NT2/D1 (cell line): ENCODE measurements around the gene RPL10.
A peak's percentile ranks its signal among the peaks of the same experiment; 100 is the strongest.

ENCODE experiments used
- DNase-seq: peaks from one replicate; pipeline ENCODE4 v3.0.0-alpha.2; 2011; ENCODE audit warnings: low read depth, low spot score
- H3K27me3 ChIP-seq: 2 replicates; pipeline ENCODE4 v1.6.0; 2011; ENCODE audit warnings: mild to moderate bottlenecking; ENCODE audit not compliant: insufficient read length, insufficient read depth
- H3K36me3 ChIP-seq: 2 replicates; pipeline ENCODE4 v1.6.1; 2011; ENCODE audit warnings: mild to moderate bottlenecking, low read length, mixed read lengths; ENCODE audit not compliant: insufficient read depth, insufficient read length
- H3K4me1 ChIP-seq: 2 replicates; pipeline ENCODE4 v1.5.1; 2011; ENCODE audit not compliant: insufficient read depth, insufficient read length
- H3K4me3 ChIP-seq: 2 replicates; pipeline ENCODE4 v1.5.1; 2011; ENCODE audit warnings: low read depth; ENCODE audit not compliant: insufficient read length
- H3K9ac ChIP-seq: 2 replicates; pipeline ENCODE4 v1.6.0; 2011; ENCODE audit warnings: low read depth; ENCODE audit not compliant: insufficient read length
- H3K9me3 ChIP-seq: 2 replicates; pipeline ENCODE4 v1.5.1; 2011; ENCODE audit warnings: mild to moderate bottlenecking, low read length; ENCODE audit not compliant: insufficient read depth
- SUZ12 ChIP-seq: IDR thresholded peaks from 2 replicates; pipeline ENCODE4 v1.6.1; 2011; ENCODE audit not compliant: insufficient read length, insufficient read depth; ENCODE audit errors: extremely low read depth
- YY1 ChIP-seq: IDR thresholded peaks from 2 replicates; pipeline ENCODE4 v1.6.1; 2011; ENCODE audit not compliant: insufficient read length, insufficient read depth
- ZNF274 ChIP-seq: IDR thresholded peaks from 2 replicates; pipeline ENCODE4 v1.6.1; 2011; ENCODE audit warnings: mild to moderate bottlenecking, low read depth, low read length

Gene RPL10

DNA sequence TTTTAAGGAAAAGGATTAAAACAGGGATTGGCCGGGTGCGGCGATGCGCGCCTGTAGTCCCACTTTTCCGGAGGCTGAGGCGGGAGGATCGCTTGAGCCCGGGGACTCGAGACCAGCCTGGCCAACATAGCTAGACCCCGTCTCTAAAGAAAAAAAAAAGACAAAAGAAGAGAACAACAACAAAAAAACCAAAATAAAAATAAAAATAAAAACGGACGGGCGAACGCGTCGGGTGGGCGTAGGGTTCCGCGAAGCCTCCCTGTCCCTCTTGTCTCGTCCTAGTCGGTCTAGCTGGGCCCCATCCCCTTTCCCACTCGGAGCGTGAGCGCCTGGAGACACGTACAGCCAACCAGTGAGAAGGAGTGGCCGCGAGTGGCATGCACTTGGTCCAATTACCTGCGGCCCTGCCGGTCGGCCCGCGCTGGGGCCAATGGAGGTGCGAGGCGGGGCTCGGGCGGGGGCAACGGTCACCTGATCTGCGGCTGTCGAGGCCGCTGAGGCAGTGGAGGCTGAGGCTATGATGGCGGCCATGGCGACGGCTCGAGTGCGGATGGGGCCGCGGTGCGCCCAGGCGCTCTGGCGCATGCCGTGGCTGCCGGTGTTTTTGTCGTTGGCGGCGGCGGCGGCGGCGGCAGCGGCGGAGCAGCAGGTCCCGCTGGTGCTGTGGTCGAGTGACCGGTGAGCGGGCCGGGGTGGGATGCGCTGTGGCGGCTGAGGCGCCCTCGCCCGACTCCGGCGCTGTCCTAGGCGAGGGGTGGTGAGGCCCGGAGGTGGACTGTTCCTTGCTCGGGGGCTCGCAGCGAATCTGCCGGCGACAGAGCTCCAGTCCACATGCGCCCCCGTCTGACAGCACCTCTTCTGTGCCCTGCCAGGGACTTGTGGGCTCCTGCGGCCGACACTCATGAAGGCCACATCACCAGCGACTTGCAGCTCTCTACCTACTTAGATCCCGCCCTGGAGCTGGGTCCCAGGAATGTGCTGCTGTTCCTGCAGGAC lies 30.3 kb downstream of the RPL10 start, which contains the start of gene ATP6AP1:
TSS of gene ATP6AP1 (plus strand) at position 502 of the 996 bp plus-strand sequence. CDS start at position 518, 16 bp downstream.
- TF ChIP-seq SUZ12 (no peak), YY1 (no peak), ZNF274 (no peak)
- Histone ChIP-seq H3K9ac (peak within 1 kb of the TSS; percentile 70), H3K4me3 (peak within 1 kb of the TSS; percentile 64), H3K36me3 (peaks cover 10% of the 10 kb centered on the region), H3K9me3 (no peaks in the 10 kb centered on the region), H3K27me3 (no peaks in the 10 kb centered on the region), H3K4me1 (peaks cover 3% of the 10 kb centered on the region)
- DNase-seq: peak; percentile 67

DNA sequence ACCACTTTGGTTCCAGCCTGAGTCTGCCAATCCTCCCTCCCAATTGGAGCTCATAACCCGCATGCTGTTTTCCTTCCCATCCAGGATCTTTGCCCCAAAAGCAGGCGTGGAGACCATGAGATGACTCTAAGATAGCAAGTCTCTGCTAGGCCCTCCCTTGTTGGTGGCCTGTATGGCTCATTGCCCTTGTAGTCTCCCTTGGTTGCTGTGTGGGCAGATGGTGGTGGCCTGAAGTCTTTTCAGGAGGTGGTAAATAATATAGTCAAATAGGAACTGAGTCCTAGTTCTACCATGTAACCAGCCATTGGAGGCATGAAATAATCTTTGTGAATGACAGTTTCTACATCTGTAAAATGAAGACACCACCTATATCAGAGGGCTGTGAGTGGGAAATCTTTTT lies 31.5 kb downstream of the RPL10 start:
- DNase-seq: no peak
- no peaks in the 10 kb centered on the region for H3K27me3 ChIP-seq
- H3K36me3 ChIP-seq: peaks cover 21% of the 10 kb centered on the region
- TF ChIP-seq YY1 (no peak), ZNF274 (no peak), SUZ12 (no peak)
- H3K9ac ChIP-seq: no peak overlapping the region
- H3K4me3 ChIP-seq: no peak overlapping the region
- no peaks in the 10 kb centered on the region for H3K9me3 ChIP-seq
- H3K4me1 ChIP-seq: peaks cover 3% of the 10 kb centered on the region

DNA sequence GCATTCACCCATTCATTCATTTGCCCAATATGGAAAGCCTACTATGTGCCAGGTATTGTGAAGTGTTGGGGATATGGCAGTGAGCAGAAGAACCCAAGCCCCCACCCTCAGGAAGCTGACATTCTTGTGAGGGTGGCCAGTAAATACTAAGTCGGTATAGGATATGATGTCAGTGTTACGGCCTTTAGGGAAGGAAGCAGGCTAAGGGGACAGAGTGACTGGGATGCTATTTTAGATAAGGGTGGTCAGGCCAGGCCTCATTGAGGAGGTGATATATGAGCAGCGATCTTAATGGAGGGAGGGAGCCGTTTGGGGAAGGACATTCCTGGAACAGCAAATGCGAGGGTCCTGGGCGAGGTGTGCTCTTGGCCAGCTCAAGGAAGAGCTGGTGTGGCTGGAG lies 32.3 kb downstream of the RPL10 start:
- DNase-seq: no peak
- Histone ChIP-seq H3K36me3 (peaks cover 28% of the 10 kb centered on the region), H3K9ac (no peak overlapping the region), H3K4me3 (no peak overlapping the region), H3K27me3 (no peaks in the 10 kb centered on the region), H3K4me1 (peaks cover 3% of the 10 kb centered on the region), H3K9me3 (no peaks in the 10 kb centered on the region)
- no peak for TF ChIP-seq ZNF274
- TF ChIP-seq YY1: no peak
- no peak for TF ChIP-seq SUZ12

DNA sequence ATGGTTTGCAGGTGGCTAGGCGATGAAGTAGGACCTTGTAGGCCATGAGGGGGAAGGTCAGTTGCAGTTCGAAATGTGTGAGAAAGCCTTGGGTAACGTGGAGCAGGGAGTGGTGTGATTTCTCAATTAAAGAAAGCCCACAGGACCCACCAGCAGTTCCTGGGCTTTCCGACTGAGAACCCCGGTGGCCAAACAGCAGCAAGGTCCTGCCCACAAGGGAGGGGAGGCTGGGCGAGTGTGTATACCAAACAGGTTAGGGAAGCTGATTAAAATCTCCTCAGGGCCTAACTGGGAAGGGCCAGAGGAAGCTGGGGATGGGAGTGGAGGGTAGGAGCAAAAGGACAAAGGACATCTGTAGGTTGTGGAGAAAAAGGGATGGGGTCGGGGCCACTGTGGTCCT lies 32.7 kb downstream of the RPL10 start:
- DNase-seq: no peak
- no peaks in the 10 kb centered on the region for H3K27me3 ChIP-seq
- H3K4me3 ChIP-seq: no peak overlapping the region
- no peaks in the 10 kb centered on the region for H3K9me3 ChIP-seq
- peaks cover 32% of the 10 kb centered on the region for H3K36me3 ChIP-seq
- TF ChIP-seq YY1 (no peak), SUZ12 (no peak), ZNF274 (no peak)
- H3K9ac ChIP-seq: no peak overlapping the region
- peaks cover 3% of the 10 kb centered on the region for H3K4me1 ChIP-seq

DNA sequence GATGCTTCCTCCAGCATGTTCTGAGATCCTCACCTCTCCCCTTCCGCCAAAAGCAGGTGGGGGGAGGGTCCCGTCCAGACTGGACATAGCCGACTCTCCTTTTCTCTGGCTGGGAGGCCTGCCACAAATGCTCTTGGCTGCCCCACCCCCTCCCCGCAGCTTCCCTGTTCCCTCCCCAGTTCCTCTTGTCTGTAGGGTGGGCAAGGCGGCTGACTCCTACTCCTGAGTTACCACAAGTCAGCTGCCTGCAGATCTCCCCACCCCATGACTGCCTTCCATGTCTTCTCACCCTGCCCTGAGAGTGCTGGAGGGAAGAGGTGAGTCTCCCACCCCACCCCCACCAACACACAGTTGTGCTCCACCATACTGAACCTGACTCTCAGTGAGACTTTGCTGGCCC lies 33.2 kb downstream of the RPL10 start:
- Histone ChIP-seq H3K4me3 (no peak overlapping the region), H3K9ac (no peak overlapping the region), H3K36me3 (peaks cover 36% of the 10 kb centered on the region), H3K9me3 (no peaks in the 10 kb centered on the region), H3K4me1 (peaks cover 3% of the 10 kb centered on the region), H3K27me3 (no peaks in the 10 kb centered on the region)
- TF ChIP-seq ZNF274: no peak
- TF ChIP-seq SUZ12: no peak
- no peak for TF ChIP-seq YY1
- no peak for DNase-seq

DNA sequence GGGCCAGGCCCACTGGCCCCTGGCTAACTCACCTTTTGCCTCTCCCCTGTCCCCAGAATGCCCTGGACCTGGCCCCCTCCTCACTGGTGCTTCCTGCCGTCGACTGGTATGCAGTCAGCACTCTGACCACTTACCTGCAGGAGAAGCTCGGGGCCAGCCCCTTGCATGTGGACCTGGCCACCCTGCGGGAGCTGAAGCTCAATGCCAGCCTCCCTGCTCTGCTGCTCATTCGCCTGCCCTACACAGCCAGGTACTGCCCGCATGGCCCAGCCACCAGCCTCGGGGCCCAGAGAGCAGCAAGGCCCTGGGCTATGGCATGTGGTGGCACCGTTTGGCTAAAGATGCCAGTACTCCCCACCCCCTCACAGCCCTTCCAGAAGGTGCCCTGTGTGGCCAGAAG lies 34.0 kb downstream of the RPL10 start:
- Histone ChIP-seq H3K9ac (no peak overlapping the region), H3K27me3 (no peaks in the 10 kb centered on the region), H3K4me3 (no peak overlapping the region), H3K36me3 (peaks cover 36% of the 10 kb centered on the region), H3K9me3 (no peaks in the 10 kb centered on the region), H3K4me1 (peaks cover 3% of the 10 kb centered on the region)
- TF ChIP-seq YY1: no peak
- TF ChIP-seq ZNF274: no peak
- no peak for TF ChIP-seq SUZ12
- DNase-seq: no peak

DNA sequence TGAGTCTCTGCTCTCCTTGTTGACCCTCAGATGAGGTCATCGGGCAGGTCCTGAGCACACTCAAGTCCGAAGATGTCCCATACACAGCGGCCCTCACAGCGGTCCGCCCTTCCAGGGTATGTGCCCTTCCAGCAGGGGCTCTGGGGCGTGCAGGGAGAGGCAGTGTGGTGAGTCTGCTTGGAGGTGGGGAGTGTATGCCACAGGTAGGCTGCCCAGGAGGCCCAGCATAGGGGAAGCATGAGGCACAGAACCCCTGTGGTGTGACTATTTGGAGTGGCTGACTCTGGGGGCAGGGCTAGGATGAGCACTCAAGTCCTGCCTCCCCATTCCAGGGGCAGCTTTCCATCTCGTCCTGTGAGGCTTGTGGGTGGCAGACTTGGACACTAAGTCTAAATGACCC lies 35.4 kb downstream of the RPL10 start:
- no peaks in the 10 kb centered on the region for H3K9me3 ChIP-seq
- H3K4me3 ChIP-seq: no peak overlapping the region
- TF ChIP-seq ZNF274 (no peak), YY1 (no peak), SUZ12 (no peak)
- peaks cover 43% of the 10 kb centered on the region for H3K36me3 ChIP-seq
- peaks cover 3% of the 10 kb centered on the region for H3K4me1 ChIP-seq
- DNase-seq: no peak
- no peak overlapping the region for H3K9ac ChIP-seq
- H3K27me3 ChIP-seq: no peaks in the 10 kb centered on the region
